SK-N-SH treated with all-trans-retinoic acid at 6 μM for 48 hours (cell line): ENCODE results near the gene DISP1.
A peak's percentile ranks its signal among the peaks of the same experiment; 100 is the strongest.
"Not testable (repeated sequence)": the region's sequence is repeated elsewhere in the genome, so short reads cannot be mapped to it uniquely, and the experiment has no call there.

ENCODE experiments used
- ATAC-seq: fragments of 200-7000 bp; cut with Tn5 transposase; 3 replicates; pipeline ENCODE4 v1.9.1; 2020; ENCODE audit warnings: mild to moderate bottlenecking, moderate library complexity
- ARNTL ChIP-seq: fragments of 450-650 bp; formaldehyde crosslinking; IDR thresholded peaks from 2 replicates; pipeline ENCODE4 v1.5.0; 2020; ENCODE audit warnings: low read depth, mild to moderate bottlenecking, moderate library complexity, borderline replicate concordance
- CREB5 ChIP-seq: fragments of 250-450 bp; sonication (Bioruptor Pico); IDR thresholded peaks from 2 replicates; pipeline ENCODE4 v1.5.1; 2020; ENCODE audit warnings: low read depth, mild to moderate bottlenecking, moderate library complexity
- CSDC2 ChIP-seq: fragments of 250-450 bp; sonication (Bioruptor Pico); IDR thresholded peaks from 2 replicates; pipeline ENCODE4 v1.5.0; 2020; ENCODE audit warnings: mild to moderate bottlenecking, moderate library complexity
- CSRNP3 ChIP-seq: fragments of 250-450 bp; sonication (Bioruptor Pico); IDR thresholded peaks from 2 replicates; pipeline ENCODE4 v1.5.1; 2021; ENCODE audit warnings: mild to moderate bottlenecking, moderate library complexity
- ESRRG ChIP-seq: fragments of 250-450 bp; sonication (Bioruptor Pico); IDR thresholded peaks from 2 replicates; pipeline ENCODE4 v1.6.1; 2021; ENCODE audit warnings: mild to moderate bottlenecking
- GLIS3 ChIP-seq: fragments of 250-450 bp; sonication (Bioruptor Pico); IDR thresholded peaks from 2 replicates; pipeline ENCODE4 v1.5.0; 2020; ENCODE audit warnings: mild to moderate bottlenecking, moderate library complexity
- ISL1 ChIP-seq: fragments of 250-450 bp; sonication (Bioruptor Pico); IDR thresholded peaks from 2 replicates; pipeline ENCODE4 v2.1.2; 2022; ENCODE audit warnings: mild to moderate bottlenecking, moderate library complexity
- OSR1 ChIP-seq: fragments of 250-450 bp; sonication (Bioruptor Pico); IDR thresholded peaks from 2 replicates; pipeline ENCODE4 v1.8.0; 2022; ENCODE audit warnings: moderate library complexity, mild to moderate bottlenecking, inconsistent platforms
- PATZ1 ChIP-seq: fragments of 250-450 bp; sonication (Bioruptor Pico); IDR thresholded peaks from 2 replicates; pipeline ENCODE4 v1.8.0; 2020; ENCODE audit warnings: mild to moderate bottlenecking, moderate library complexity, borderline replicate concordance
- POU6F1 ChIP-seq: fragments of 250-450 bp; sonication (Bioruptor Pico); IDR thresholded peaks from 2 replicates; pipeline ENCODE4 v1.8.0; 2021; ENCODE audit warnings: low read depth, mild to moderate bottlenecking, moderate library complexity, borderline replicate concordance
- PPARA ChIP-seq: fragments of 250-450 bp; sonication (Bioruptor Pico); IDR thresholded peaks from 2 replicates; pipeline ENCODE4 v1.5.0; 2020; ENCODE audit warnings: mild to moderate bottlenecking, borderline replicate concordance
- RARB ChIP-seq: fragments of 250-450 bp; sonication (Bioruptor Pico); IDR thresholded peaks from 2 replicates; pipeline ENCODE4 v1.8.0; 2021; ENCODE audit warnings: mild to moderate bottlenecking, moderate library complexity
- SNAI2 ChIP-seq: fragments of 250-450 bp; sonication (Bioruptor Pico); IDR thresholded peaks from 2 replicates; pipeline ENCODE4 v1.5.0; 2020; ENCODE audit warnings: mild to moderate bottlenecking, moderate library complexity
- TCF4 ChIP-seq: fragments of 250-450 bp; sonication (Bioruptor Pico); IDR thresholded peaks from 2 replicates; pipeline ENCODE4 v1.8.0; 2021; ENCODE audit warnings: mild to moderate bottlenecking, moderate library complexity, borderline replicate concordance
- TOX ChIP-seq: fragments of 250-450 bp; sonication (Bioruptor Pico); IDR thresholded peaks from 2 replicates; pipeline ENCODE4 v1.8.0; 2021; ENCODE audit warnings: mild to moderate bottlenecking, moderate library complexity, borderline replicate concordance
- TSHZ2 ChIP-seq: fragments of 250-450 bp; sonication (Bioruptor Pico); IDR thresholded peaks from 2 replicates; pipeline ENCODE4 v1.5.0; 2020; ENCODE audit warnings: mild to moderate bottlenecking, moderate library complexity
- ZC3H10 ChIP-seq: fragments of 250-450 bp; sonication (Bioruptor Pico); IDR thresholded peaks from 2 replicates; pipeline ENCODE4 v1.5.1; 2021; ENCODE audit warnings: mild to moderate bottlenecking, moderate library complexity
- ZFP3 ChIP-seq: fragments of 250-450 bp; sonication (Bioruptor Pico); IDR thresholded peaks from 2 replicates; pipeline ENCODE4 v1.5.0; 2020; ENCODE audit warnings: mild to moderate bottlenecking, moderate library complexity
- ZFP30 ChIP-seq: fragments of 450-650 bp; formaldehyde crosslinking; IDR thresholded peaks from 2 replicates; pipeline ENCODE4 v1.5.0; 2022; ENCODE audit warnings: mild to moderate bottlenecking, moderate library complexity
- ZNF70 ChIP-seq: fragments of 450-650 bp; formaldehyde crosslinking; IDR thresholded peaks from 2 replicates; pipeline ENCODE4 v1.5.0; 2020; ENCODE audit warnings: mild to moderate bottlenecking, moderate library complexity
- ZNF8 ChIP-seq: fragments of 450-650 bp; formaldehyde crosslinking; IDR thresholded peaks from 2 replicates; pipeline ENCODE4 v1.5.0; 2020; ENCODE audit warnings: mild to moderate bottlenecking, moderate library complexity

The DISP1 gene

GRCh38 chr1:222843469-222844410 is 28.9 kb downstream of the DISP1 start:
- peak; percentile 77 for ATAC-seq
- TF ChIP-seq POU6F1, result no peak
- no peak for TF ChIP-seq ESRRG
- no peak for TF ChIP-seq ZC3H10 (CRISPR knock-in tag)
- 0 out of 2 replicates have a peak, but pooled peaks have one; percentile 40 for TF ChIP-seq RARB
- TF ChIP-seq SNAI2, result no peak
- no peak for TF ChIP-seq ZFP3
- no peak for TF ChIP-seq TCF4 (CRISPR knock-in tag)

- ATAC-seq, result peak; percentile 77
- TF ChIP-seq TCF4 (CRISPR knock-in tag) (no peak), ZNF8 (no peak), ZFP3 (no peak), ESRRG (no peak), TSHZ2 (no peak), ISL1 (CRISPR knock-in tag) (no peak), PATZ1 (no peak)
- TF ChIP-seq, all 23 proteins: peak for 0
Observed at GRCh38 chr1:222844411-222844779, 29.6 kb downstream of the DISP1 start.

- TF ChIP-seq TOX (CRISPR knock-in tag) (0 out of 2 replicates have a peak, but pooled peaks have one; percentile 12), PATZ1 (no peak), ZFP3 (no peak), ESRRG (no peak)
- no peak for ATAC-seq
Observed at GRCh38 chr1:222845763-222846162, 30.9 kb downstream of the DISP1 start.

- ATAC-seq, result not testable (repeated sequence)
Observed at GRCh38 chr1:222850550-222850949, 35.7 kb downstream of the DISP1 start.

- no peak for ATAC-seq
- TF ChIP-seq ZFP30 (CRISPR knock-in tag) (no peak), OSR1 (CRISPR knock-in tag) (no peak), ZNF70 (CRISPR knock-in tag) (no peak), ESRRG (no peak), ZC3H10 (CRISPR knock-in tag) (no peak), ARNTL (CRISPR knock-in tag) (no peak), PPARA (CRISPR knock-in tag) (no peak), RARB (no peak), CREB5 (CRISPR knock-in tag) (no peak), GLIS3 (CRISPR knock-in tag) (no peak), PATZ1 (no peak), SNAI2 (no peak), TOX (CRISPR knock-in tag) (no peak), CSDC2 (CRISPR knock-in tag) (no peak), ZNF8 (no peak), ISL1 (CRISPR knock-in tag) (no peak), CSRNP3 (CRISPR knock-in tag) (no peak), ZFP3 (no peak)
Observed at GRCh38 chr1:222852326-222852725, 37.5 kb downstream of the DISP1 start.
